GM23338 (cell line): ENCODE measurements around the gene IFRD1. TPM values are rescaled to one million over a fixed set of nuclear protein-coding genes. Genes with fewer than 3 reads are reported as not detected.

Experiments
- ATAC-seq: fragments of 200-7000 bp; cut with Tn5 transposase; 3 replicates; pipeline ENCODE4 v1.9.1; 2020
- DNase-seq: peaks from one replicate; pipeline ENCODE4 v3.0.0-alpha.2; 2015; ENCODE audit warnings: low spot score
- H2AFZ ChIP-seq: fragments of 200-600 bp; sonication (generic); 2 replicates; pipeline ENCODE4 v1.8.0; 2016; ENCODE audit warnings: antibody characterized with exemption, mild to moderate bottlenecking, moderate library complexity
- H3F3A ChIP-seq: fragments of 200-600 bp; sonication (generic); replicated peaks from 2 replicates; pipeline ENCODE4 v1.8.0; 2017; ENCODE audit warnings: antibody characterized with exemption, mixed run types, low read depth
- H3K27ac ChIP-seq: fragments of 200-600 bp; sonication (generic); 2 replicates; pipeline ENCODE4 v1.6.1; 2016; ENCODE audit warnings: low read depth
- H3K27me3 ChIP-seq: fragments of 200-600 bp; sonication (generic); 2 replicates; pipeline ENCODE4 v1.8.0; 2016; ENCODE audit warnings: mild to moderate bottlenecking, mixed run types, moderate library complexity; ENCODE audit not compliant: insufficient read depth
- H3K36me3 ChIP-seq: fragments of 200-600 bp; sonication (generic); 2 replicates; pipeline ENCODE4 v1.8.0; 2016; ENCODE audit warnings: mild to moderate bottlenecking; ENCODE audit not compliant: insufficient read depth
- H3K4me1 ChIP-seq: fragments of 200-600 bp; sonication (generic); 2 replicates; pipeline ENCODE4 v1.8.0; 2016; ENCODE audit warnings: mild to moderate bottlenecking, moderate library complexity; ENCODE audit not compliant: insufficient read depth
- H3K4me2 ChIP-seq: fragments of 200-600 bp; sonication (generic); 2 replicates; pipeline ENCODE4 v1.7.1; 2017; ENCODE audit warnings: mixed run types
- H3K4me3 ChIP-seq: fragments of 200-600 bp; sonication (generic); 2 replicates; pipeline ENCODE4 v1.6.1; 2016; ENCODE audit warnings: mixed run types
- H3K79me2 ChIP-seq: fragments of 200-600 bp; sonication (generic); replicated peaks from 2 replicates; pipeline ENCODE4 v1.8.0; 2017; ENCODE audit warnings: mild to moderate bottlenecking; ENCODE audit not compliant: insufficient read depth
- H3K9me2 ChIP-seq: fragments of 200-600 bp; sonication (generic); 2 replicates; pipeline ENCODE4 v1.8.0; 2017; ENCODE audit not compliant: insufficient read depth
- H4K20me1 ChIP-seq: fragments of 200-600 bp; sonication (generic); replicated peaks from 2 replicates; pipeline ENCODE4 v1.8.0; 2017; ENCODE audit warnings: mild to moderate bottlenecking; ENCODE audit not compliant: insufficient read depth
- H3K27ac Mint-ChIP-seq: 2 replicates; pipeline ENCODE4 v1.8.0; 2020; ENCODE audit warnings: inconsistent platforms, mild to moderate bottlenecking, moderate library complexity, mixed read lengths
- H3K27me3 Mint-ChIP-seq: 3 replicates; pipeline ENCODE4 v1.8.0; 2022; ENCODE audit warnings: low read depth, mild to moderate bottlenecking, moderate library complexity, mixed read lengths, inconsistent platforms; ENCODE audit not compliant: insufficient read depth, poor library complexity
- H3K36me3 Mint-ChIP-seq: 3 replicates; pipeline ENCODE4 v1.8.0; 2021; ENCODE audit warnings: low read depth, mild to moderate bottlenecking, inconsistent platforms, moderate library complexity, mixed read lengths
- H3K4me1 Mint-ChIP-seq: 3 replicates; pipeline ENCODE4 v1.8.0; 2020; ENCODE audit warnings: mild to moderate bottlenecking, inconsistent platforms, mixed read lengths
- H3K4me3 Mint-ChIP-seq: 3 replicates; pipeline ENCODE4 v1.8.0; 2021; ENCODE audit warnings: moderate library complexity, mild to moderate bottlenecking, inconsistent platforms, mixed read lengths
- H3K9me3 Mint-ChIP-seq: 3 replicates; pipeline ENCODE4 v1.8.0; 2020; ENCODE audit warnings: moderate library complexity, mild to moderate bottlenecking, inconsistent platforms, mixed read lengths
- CREB1 ChIP-seq: fragments of 250-450 bp; sonication (Bioruptor Pico); IDR thresholded peaks from 2 replicates; pipeline ENCODE4 v1.5.0; 2020; ENCODE audit warnings: low read depth, mild to moderate bottlenecking, moderate library complexity
- ETS1 ChIP-seq: IDR thresholded peaks from 2 replicates; pipeline ENCODE4 v1.6.1; 2016; ENCODE audit warnings: antibody characterized with exemption
- POLR2AphosphoS5 ChIP-seq: IDR thresholded peaks from 2 replicates; pipeline ENCODE4 v1.6.1; 2016; ENCODE audit warnings: antibody characterized with exemption, low read depth
- REST ChIP-seq: IDR thresholded peaks from one replicate; pipeline ENCODE4 v1.6.1; 2018; ENCODE audit warnings: antibody characterized with exemption; ENCODE audit not compliant: unreplicated experiment
- ZNF114 ChIP-seq: fragments of 250-450 bp; sonication (Bioruptor Pico); IDR thresholded peaks from 2 replicates; pipeline ENCODE4 v1.5.0; 2020; ENCODE audit warnings: mild to moderate bottlenecking, moderate library complexity
- ZNF331 ChIP-seq: fragments of 250-450 bp; sonication (Bioruptor Pico); IDR thresholded peaks from 2 replicates; pipeline ENCODE4 v1.5.0; 2020; ENCODE audit warnings: low read depth, mild to moderate bottlenecking, moderate library complexity
- long read RNA-seq: library from polyadenylated mRNA; unstranded; transcript quantifications from one replicate; pipeline ENCODE4 v2.0.0, GENCODE V29; 2020; ENCODE audit not compliant: unreplicated experiment
- polyA plus RNA-seq: library from polyadenylated mRNA; unstranded; fragments of >200 nt; fragmentation: Nextera tagmentation; extraction: Ambion mirVana; gene quantifications from 2 replicates; pipeline ENCODE4 v1.2.1, GENCODE V29; 2016
- total RNA-seq: library from RNA; depleted of rRNA; stranded (reverse); fragments of >200 nt; shearing (Covaris generic); gene quantifications from 2 replicates; pipeline ENCODE4 v1.2.3, GENCODE V29; 2014; rRNA removed
- TF ChIP-seq, protein P1 (sequence below), 2 experiments: fragments of 200-600 bp in 1 of 2; sonication (generic) in 1 of 2; conservative IDR thresholded peaks; 2 replicates each; pipeline versions ENCODE4 v1.5.1 to v1.6.1; 2016 to 2017; ENCODE audit warnings: antibody characterized with exemption in 2 of 2, low read depth in 2 of 2, mild to moderate bottlenecking in 2 of 2, moderate library complexity in 1 of 2

The IFRD1 gene
- total RNA-seq, result 73.6 TPM in 2 replicates
- polyA plus RNA-seq, result 59.6 and 69.6 TPM in 2 replicates
- long read RNA-seq, transcript IFRD1-202 (12 exons, 2,290 nt), result major isoform, 161 of 186 reads
- long read RNA-seq, partial matches to known transcripts, result 7 of 186 reads
- long read RNA-seq, other reads (novel, unspliced or antisense), result 15 of 186 reads

GRCh38 chr7:112449902-112450806 lies at the start of gene IFRD1:
IFRD1 (plus strand) TSS chr7:112450460; CDS start chr7:112450689, 229 bp downstream.
- peak within 1 kb of the TSS; percentile 99 for H3K27ac Mint-ChIP-seq
- Histone ChIP-seq H3K4me3 (peak within 1 kb of the TSS; percentile 98), H3K36me3 (no peaks in the 10 kb centered on the region), H3K79me2 (peaks cover 45% of the 10 kb centered on the region), H3K27ac (peak within 1 kb of the TSS; percentile 95), H3K4me1 (peaks cover 14% of the 10 kb centered on the region), H3K9me2 (no peaks in the 10 kb centered on the region), H2AFZ (peak within 1 kb of the TSS; percentile 73; the same call in 1 of the 2 replicates), H3K4me2 (peak within 1 kb of the TSS; percentile 76), H3K27me3 (no peaks in the 10 kb centered on the region), H3F3A (no peaks in the 10 kb centered on the region), H4K20me1 (peaks cover 13% of the 10 kb centered on the region)
- H3K9me3 Mint-ChIP-seq, result no peaks in the 10 kb centered on the region
- peaks cover 17% of the 10 kb centered on the region for H3K36me3 Mint-ChIP-seq
- H3K4me3 Mint-ChIP-seq, result peak within 1 kb of the TSS; percentile 96
- peaks cover 13% of the 10 kb centered on the region for H3K27me3 Mint-ChIP-seq
- DNase-seq (peak; percentile 100), ATAC-seq (peak; percentile 88)
- TF ChIP-seq, protein P1, sequence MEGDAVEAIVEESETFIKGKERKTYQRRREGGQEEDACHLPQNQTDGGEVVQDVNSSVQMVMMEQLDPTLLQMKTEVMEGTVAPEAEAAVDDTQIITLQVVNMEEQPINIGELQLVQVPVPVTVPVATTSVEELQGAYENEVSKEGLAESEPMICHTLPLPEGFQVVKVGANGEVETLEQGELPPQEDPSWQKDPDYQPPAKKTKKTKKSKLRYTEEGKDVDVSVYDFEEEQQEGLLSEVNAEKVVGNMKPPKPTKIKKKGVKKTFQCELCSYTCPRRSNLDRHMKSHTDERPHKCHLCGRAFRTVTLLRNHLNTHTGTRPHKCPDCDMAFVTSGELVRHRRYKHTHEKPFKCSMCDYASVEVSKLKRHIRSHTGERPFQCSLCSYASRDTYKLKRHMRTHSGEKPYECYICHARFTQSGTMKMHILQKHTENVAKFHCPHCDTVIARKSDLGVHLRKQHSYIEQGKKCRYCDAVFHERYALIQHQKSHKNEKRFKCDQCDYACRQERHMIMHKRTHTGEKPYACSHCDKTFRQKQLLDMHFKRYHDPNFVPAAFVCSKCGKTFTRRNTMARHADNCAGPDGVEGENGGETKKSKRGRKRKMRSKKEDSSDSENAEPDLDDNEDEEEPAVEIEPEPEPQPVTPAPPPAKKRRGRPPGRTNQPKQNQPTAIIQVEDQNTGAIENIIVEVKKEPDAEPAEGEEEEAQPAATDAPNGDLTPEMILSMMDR (conservative IDR thresholded peaks at IDR 0.05; ENCODE audit: low read depth in 2 of 2), result no peak
- TF ChIP-seq CREB1 (CRISPR knock-in tag), result peak; percentile 93
- peak; percentile 89 for TF ChIP-seq ETS1
- no peak for TF ChIP-seq REST
- no peak for TF ChIP-seq ZNF114 (CRISPR knock-in tag)
- TF ChIP-seq ZNF331 (CRISPR knock-in tag), result no peak
- peak; percentile 99 for TF ChIP-seq POLR2AphosphoS5
- peaks cover 30% of the 10 kb centered on the region for H3K4me1 Mint-ChIP-seq
